Measurements from ENCODE around the gene ZNF189. TPM values are rescaled to one million over a fixed set of nuclear protein-coding genes. Genes with fewer than 3 reads are reported as not detected.
A peak's percentile ranks its signal among the peaks of the same experiment; 100 is the strongest.

ZNF189 gene
- total RNA-seq, 2 donors from 2014 or later = 8.3 to 9.0 TPM

DNA sequence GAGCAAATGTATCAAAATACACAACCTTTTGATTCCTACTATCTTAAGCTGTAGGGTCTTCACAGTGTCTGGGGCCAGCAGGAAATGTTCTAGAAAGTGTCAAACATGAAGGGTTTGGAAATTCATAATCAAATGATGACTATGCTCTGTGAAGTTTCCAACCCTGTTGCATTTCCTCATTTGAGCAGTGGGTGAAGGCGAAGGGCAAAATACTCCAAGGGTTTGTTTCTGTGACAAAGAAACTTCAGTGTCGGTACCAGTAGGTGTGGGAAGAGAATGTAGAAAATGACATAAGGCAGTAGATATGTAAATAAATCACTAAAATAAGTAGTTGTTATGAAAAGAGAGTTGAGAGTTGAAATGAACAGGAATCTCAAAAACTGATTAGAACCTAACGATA is 36.3 kb downstream of the ZNF189 start:
- no peak overlapping the region for H3K4me3 Mint-ChIP-seq
- no peaks in the 10 kb centered on the region for H3K36me3 Mint-ChIP-seq (ENCODE audit: insufficient read depth in 2 of 2)
- ATAC-seq (replicated peaks in 1 of 2) (no peak), DNase-seq (no peak)
- no peaks in the 10 kb centered on the region for H3K9me3 Mint-ChIP-seq
- no peak overlapping the region for H3K27ac Mint-ChIP-seq
- no peaks in the 10 kb centered on the region for H3K4me1 Mint-ChIP-seq (ENCODE audit: low read depth)
- H3K27me3 Mint-ChIP-seq (ENCODE audit: low read depth) = peaks cover 43% of the 10 kb centered on the region

DNA sequence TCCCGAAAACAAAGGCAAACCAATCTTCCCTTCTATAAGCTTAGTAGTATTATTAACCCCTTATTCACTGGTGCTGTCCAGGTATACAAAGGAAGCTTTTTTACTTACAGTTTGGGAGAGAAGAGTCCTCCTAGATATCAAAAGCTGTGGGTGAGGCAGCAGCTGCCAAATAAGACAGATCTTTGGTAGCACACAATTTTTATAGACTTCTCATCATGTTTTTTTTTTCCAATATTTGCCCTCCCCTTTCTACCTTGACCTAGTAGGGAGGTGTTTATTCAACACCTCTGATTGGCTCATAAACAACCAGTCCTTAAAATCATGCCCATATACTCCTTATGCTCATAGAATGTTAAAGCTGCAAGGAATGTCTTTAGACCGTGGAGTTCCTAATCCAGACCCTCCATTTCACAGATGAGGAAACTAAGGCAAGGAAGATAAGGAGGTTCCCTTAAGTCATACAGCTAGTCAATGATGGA is 37.0 kb downstream of the ZNF189 start, which contains the start of gene ALDOB:
TSS of gene ALDOB (minus strand) at position 174 of the 479 bp plus-strand sequence. CDS start 4,887 bp downstream, outside the sequence.
- no peaks in the 10 kb centered on the region for H3K36me3 Mint-ChIP-seq (ENCODE audit: insufficient read depth in 2 of 2)
- H3K27me3 Mint-ChIP-seq (ENCODE audit: low read depth) = peaks cover 45% of the 10 kb centered on the region
- no peak for ATAC-seq (replicated peaks in 1 of 2)
- no peak for DNase-seq
- H3K9me3 Mint-ChIP-seq = no peaks in the 10 kb centered on the region
- no peak within 1 kb of the TSS for H3K27ac Mint-ChIP-seq
- H3K4me1 Mint-ChIP-seq (ENCODE audit: low read depth) = no peaks in the 10 kb centered on the region
- H3K4me3 Mint-ChIP-seq = no peak within 1 kb of the TSS

GRCh38 chr9:101437806-101438232 is 39.2 kb downstream of the ZNF189 start:
- Mint-ChIP-seq H3K4me3 (no peak overlapping the region), H3K27me3 (ENCODE audit: low read depth) (peaks cover 47% of the 10 kb centered on the region), H3K4me1 (ENCODE audit: low read depth) (no peaks in the 10 kb centered on the region), H3K36me3 (ENCODE audit: insufficient read depth in 2 of 2) (no peaks in the 10 kb centered on the region), H3K9me3 (no peaks in the 10 kb centered on the region), H3K27ac (no peak overlapping the region)
- DNase-seq (no peak), ATAC-seq (replicated peaks in 1 of 2) (no peak)

DNA sequence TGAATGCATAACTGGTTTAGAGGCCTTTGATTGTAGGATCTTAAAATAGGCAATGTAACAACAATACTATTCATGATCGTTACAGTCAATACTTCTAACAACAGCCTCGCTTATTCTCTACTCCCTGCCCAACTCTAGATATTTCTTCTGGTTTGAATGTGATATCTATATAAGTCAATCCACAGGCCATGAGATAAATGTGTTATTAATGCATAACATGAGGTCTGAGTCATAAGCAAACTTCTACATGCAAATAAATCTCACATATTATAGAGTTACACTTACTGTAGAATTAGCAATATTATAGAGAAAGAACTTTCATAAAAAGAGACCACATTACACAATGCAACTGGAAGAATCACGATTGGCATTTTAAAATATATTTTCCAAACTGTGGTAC is 39.9 kb downstream of the ZNF189 start:
- H3K27me3 Mint-ChIP-seq (ENCODE audit: low read depth) = peaks cover 53% of the 10 kb centered on the region
- DNase-seq (no peak), ATAC-seq (replicated peaks in 1 of 2) (no peak)
- H3K27ac Mint-ChIP-seq = no peak overlapping the region
- no peaks in the 10 kb centered on the region for H3K36me3 Mint-ChIP-seq (ENCODE audit: insufficient read depth in 2 of 2)
- H3K9me3 Mint-ChIP-seq = no peaks in the 10 kb centered on the region
- H3K4me1 Mint-ChIP-seq (ENCODE audit: low read depth) = no peaks in the 10 kb centered on the region
- H3K4me3 Mint-ChIP-seq = no peak overlapping the region

DNA sequence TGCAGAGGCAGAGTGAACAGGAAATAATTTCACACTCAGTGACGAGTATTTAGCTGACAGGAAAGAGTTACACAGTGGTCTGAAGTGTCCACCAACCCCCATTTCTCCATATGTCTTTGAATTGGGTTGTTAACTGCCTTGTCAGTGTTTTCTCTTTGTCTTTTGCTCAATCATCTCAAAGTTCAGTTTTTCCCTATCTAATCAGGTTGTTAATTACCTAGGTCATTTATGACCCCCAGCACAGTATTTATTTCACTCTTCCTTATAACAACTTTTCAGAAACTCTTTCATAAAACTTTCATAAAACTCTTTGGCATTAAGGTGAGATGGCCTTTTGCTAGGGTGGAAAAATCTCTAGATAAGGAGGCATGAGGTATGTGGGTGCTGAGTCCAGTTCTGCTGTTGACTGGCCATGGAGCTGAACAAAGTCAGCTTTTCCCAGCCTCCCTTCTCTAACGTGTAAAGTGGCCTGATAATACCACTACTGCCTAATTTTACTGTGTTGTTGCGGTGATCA is 42.1 kb downstream of the ZNF189 start:
- Mint-ChIP-seq H3K27me3 (ENCODE audit: low read depth) (peaks cover 49% of the 10 kb centered on the region), H3K4me3 (no peak overlapping the region), H3K4me1 (ENCODE audit: low read depth) (no peaks in the 10 kb centered on the region), H3K27ac (no peak overlapping the region), H3K9me3 (no peaks in the 10 kb centered on the region), H3K36me3 (ENCODE audit: insufficient read depth in 2 of 2) (no peaks in the 10 kb centered on the region)
- DNase-seq = no peak
- no peak for ATAC-seq (replicated peaks in 1 of 2)

GRCh38 chr9:101442318-101442717 is 43.7 kb downstream of the ZNF189 start:
- H3K4me3 Mint-ChIP-seq = no peak overlapping the region
- H3K36me3 Mint-ChIP-seq (ENCODE audit: insufficient read depth in 2 of 2) = no peaks in the 10 kb centered on the region
- no peaks in the 10 kb centered on the region for H3K9me3 Mint-ChIP-seq
- DNase-seq = no peak
- peaks cover 48% of the 10 kb centered on the region for H3K27me3 Mint-ChIP-seq (ENCODE audit: low read depth)
- no peak for ATAC-seq (replicated peaks in 1 of 2)
- H3K4me1 Mint-ChIP-seq (ENCODE audit: low read depth) = no peaks in the 10 kb centered on the region
- H3K27ac Mint-ChIP-seq = no peak overlapping the region

- Mint-ChIP-seq H3K27me3 (ENCODE audit: low read depth) (peaks cover 44% of the 10 kb centered on the region), H3K27ac (no peak overlapping the region), H3K4me1 (ENCODE audit: low read depth) (no peaks in the 10 kb centered on the region), H3K9me3 (no peaks in the 10 kb centered on the region), H3K4me3 (no peak overlapping the region), H3K36me3 (ENCODE audit: insufficient read depth in 2 of 2) (no peaks in the 10 kb centered on the region)
- no peak for DNase-seq
- no peak for ATAC-seq (replicated peaks in 1 of 2)
Measured at GRCh38 chr9:101442736-101443135, 44.1 kb downstream of the ZNF189 start.

GRCh38 chr9:101443364-101443771 is 44.7 kb downstream of the ZNF189 start:
- Mint-ChIP-seq H3K4me3 (no peak overlapping the region), H3K9me3 (no peaks in the 10 kb centered on the region), H3K36me3 (ENCODE audit: insufficient read depth in 2 of 2) (no peaks in the 10 kb centered on the region), H3K4me1 (ENCODE audit: low read depth) (peaks cover 1% of the 10 kb centered on the region), H3K27me3 (ENCODE audit: low read depth) (peaks cover 43% of the 10 kb centered on the region), H3K27ac (no peak overlapping the region)
- DNase-seq = no peak
- no peak for ATAC-seq (replicated peaks in 1 of 2)

DNA sequence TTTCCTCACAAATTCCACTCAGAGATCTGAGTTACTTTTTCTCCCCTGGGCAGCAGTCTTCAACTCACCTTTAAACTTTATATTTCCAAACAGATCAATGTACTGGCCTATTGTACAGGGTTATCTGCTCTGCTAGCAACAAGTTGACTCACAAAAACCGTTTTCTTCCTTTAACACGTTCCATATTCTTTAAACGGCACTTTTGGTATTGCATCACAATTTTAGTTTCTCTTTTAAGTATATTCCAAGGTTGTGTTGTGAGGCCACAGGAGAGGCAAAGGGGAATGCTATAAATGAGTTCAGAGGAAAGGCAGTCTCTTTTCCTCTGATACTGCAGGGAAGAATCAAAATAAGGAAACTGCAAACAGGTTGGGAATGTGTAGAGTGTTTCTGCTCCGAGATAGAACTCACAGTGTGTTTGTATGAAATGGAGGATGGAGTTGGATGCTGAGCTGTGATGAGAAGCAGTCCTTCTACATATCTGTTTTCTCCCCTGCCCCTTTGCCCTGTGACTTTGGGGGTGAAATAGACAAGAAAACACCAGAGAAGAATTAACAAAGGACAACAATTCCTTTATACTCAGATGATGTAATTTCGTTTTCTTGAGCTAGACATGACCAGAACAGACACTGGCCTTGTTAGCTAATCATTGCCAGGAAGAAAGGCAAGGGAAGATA is 46.8 kb downstream of the ZNF189 start:
- Mint-ChIP-seq H3K27me3 (ENCODE audit: low read depth) (peaks cover 50% of the 10 kb centered on the region), H3K4me1 (ENCODE audit: low read depth) (peaks cover 12% of the 10 kb centered on the region), H3K27ac (no peak overlapping the region), H3K4me3 (peak overlapping the region in 1 of 2 donors; percentile 47), H3K9me3 (no peaks in the 10 kb centered on the region), H3K36me3 (ENCODE audit: insufficient read depth in 2 of 2) (no peaks in the 10 kb centered on the region)
- DNase-seq (no peak), ATAC-seq (replicated peaks in 1 of 2) (no peak)

DNA sequence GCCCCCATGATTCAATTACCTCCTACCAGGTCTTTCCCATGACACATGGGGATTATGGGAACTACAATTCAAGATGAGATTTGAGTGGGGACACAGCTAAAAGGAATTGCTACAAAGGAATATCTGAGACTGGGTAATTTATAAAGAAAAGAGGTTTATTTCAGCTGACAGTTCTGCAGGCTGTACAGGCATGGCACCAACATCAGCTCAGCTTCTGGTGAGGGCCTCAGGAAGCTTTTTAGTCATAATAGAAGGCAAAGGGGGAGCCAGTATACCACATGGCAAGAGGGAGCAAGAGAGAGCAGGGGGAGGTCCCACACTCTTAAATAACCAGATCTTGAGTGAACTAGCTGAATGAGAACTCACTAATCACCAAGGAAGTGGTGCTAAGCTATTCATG is 48.1 kb downstream of the ZNF189 start:
- Mint-ChIP-seq H3K27ac (no peak overlapping the region), H3K4me1 (ENCODE audit: low read depth) (peaks cover 12% of the 10 kb centered on the region), H3K4me3 (no peak overlapping the region), H3K36me3 (ENCODE audit: insufficient read depth in 2 of 2) (no peaks in the 10 kb centered on the region), H3K27me3 (ENCODE audit: low read depth) (peaks cover 53% of the 10 kb centered on the region), H3K9me3 (peaks cover 0 to 2% of the 10 kb centered on the region in 2 donors)
- no peak for ATAC-seq (replicated peaks in 1 of 2)
- DNase-seq = no peak

DNA sequence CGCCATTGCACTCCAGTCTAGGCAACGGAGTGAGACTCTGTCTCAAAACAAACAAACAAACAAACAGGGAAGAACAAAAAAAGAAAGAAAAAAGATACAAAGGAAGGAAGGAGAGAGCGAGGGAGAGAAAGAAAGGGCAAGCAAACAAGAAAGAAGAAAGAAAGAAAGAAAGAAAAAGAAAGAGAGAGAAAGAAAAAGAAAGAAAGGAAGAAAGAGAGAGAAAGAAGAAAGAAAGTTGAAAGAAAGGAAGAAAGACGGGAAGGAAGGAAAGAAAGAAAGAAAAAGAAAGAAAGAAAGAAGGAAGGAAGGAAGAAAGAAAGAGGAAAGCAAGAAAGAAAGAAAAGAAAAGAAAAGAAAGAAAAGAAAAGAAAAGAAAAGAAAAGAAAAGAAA is 50.0 kb downstream of the ZNF189 start:
- Mint-ChIP-seq H3K9me3 (peaks cover 0 to 5% of the 10 kb centered on the region in 2 donors), H3K36me3 (ENCODE audit: insufficient read depth in 2 of 2) (peaks cover 0 to 3% of the 10 kb centered on the region in 2 donors), H3K27ac (peak overlapping the region; percentile 79), H3K27me3 (ENCODE audit: low read depth) (peaks cover 63% of the 10 kb centered on the region), H3K4me3 (peak overlapping the region; percentile 81 to 94), H3K4me1 (ENCODE audit: low read depth) (peaks cover 12% of the 10 kb centered on the region)
- no peak for DNase-seq
- ATAC-seq (replicated peaks in 1 of 2) = no peak

- ATAC-seq (replicated peaks in 1 of 2) = peak; percentile 98
- peaks cover 64% of the 10 kb centered on the region for H3K27me3 Mint-ChIP-seq (ENCODE audit: low read depth)
- H3K9me3 Mint-ChIP-seq = peaks cover 0 to 5% of the 10 kb centered on the region in 2 donors
Measured at GRCh38 chr9:101449071-101449721, 50.5 kb downstream of the ZNF189 start.

DNA sequence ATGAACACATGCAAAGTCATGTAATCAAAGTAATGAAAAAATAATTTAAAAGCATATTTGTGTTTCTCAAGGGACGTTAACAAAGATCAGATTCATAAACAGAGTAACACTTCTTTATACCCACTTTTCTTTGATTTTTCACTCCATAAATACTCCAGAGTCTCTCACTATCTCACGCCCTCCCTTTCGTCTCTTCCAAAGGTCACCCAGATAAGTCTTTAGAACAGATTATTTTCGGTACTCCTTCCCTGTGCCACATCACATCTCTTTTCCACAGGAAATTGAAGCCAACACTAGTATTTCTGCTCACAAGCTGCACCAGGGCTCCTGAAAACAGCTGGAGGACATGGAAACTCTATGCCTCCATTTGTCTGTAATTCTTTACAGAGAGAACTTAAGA is 52.3 kb downstream of the ZNF189 start:
- no peak for ATAC-seq (replicated peaks in 1 of 2)
- H3K4me1 Mint-ChIP-seq (ENCODE audit: low read depth) = peaks cover 12% of the 10 kb centered on the region

More at GRCh38 chr9:101449071-101449721, 50.5 kb downstream of the ZNF189 start:
- H3K4me1 Mint-ChIP-seq (ENCODE audit: low read depth) = peaks cover 12% of the 10 kb centered on the region
- H3K4me3 Mint-ChIP-seq = peak overlapping the region; percentile 81 to 94
- no peak overlapping the region for H3K27ac Mint-ChIP-seq
- H3K36me3 Mint-ChIP-seq (ENCODE audit: insufficient read depth in 2 of 2) = peaks cover 0 to 3% of the 10 kb centered on the region in 2 donors
- DNase-seq = peak; percentile 68 to 72

More for the DNA sequence above, 52.3 kb downstream of the ZNF189 start:
- Mint-ChIP-seq H3K4me3 (no peak overlapping the region), H3K27ac (no peak overlapping the region), H3K27me3 (ENCODE audit: low read depth) (peaks cover 49% of the 10 kb centered on the region), H3K36me3 (ENCODE audit: insufficient read depth in 2 of 2) (peaks cover 0 to 3% of the 10 kb centered on the region in 2 donors), H3K9me3 (peaks cover 0 to 5% of the 10 kb centered on the region in 2 donors)
- no peak for DNase-seq

Measured in activated T-cell treated with anti-CD3 and anti-CD28 coated beads, Interleukin-2, amount 50 U/mL, for 72 hours (primary cell).